Right lobe of liver (tissue), 6 donors: ENCODE results near the gene YTHDC1. TPM values are rescaled to one million over a fixed set of nuclear protein-coding genes. Genes with fewer than 3 reads are reported as not detected.

Experiments used
- ATAC-seq, 4 donors: fragments of 200-7000 bp; cut with Tn5 transposase; one replicate each; pipeline ENCODE4 v1.9.1; 2020; ENCODE audit warnings: mild to moderate bottlenecking in 4 of 4, moderate library complexity in 4 of 4
- DNase-seq, 3 donors: peaks; one replicate each; pipeline ENCODE4 v3.0.0-alpha.2; 2020
- H3K27ac ChIP-seq, 3 donors: fragments of 200-600 bp; one replicate each; pipeline ENCODE4 v1.8.0; 2022
- H3K27me3 ChIP-seq, 2 donors: fragments of 200-600 bp; one replicate each; pipeline ENCODE4 v1.8.0; 2022
- H3K36me3 ChIP-seq, 4 donors: fragments of 200-600 bp; sonication (generic) in 1 of 4; one replicate each; pipeline versions ENCODE4 v1.5.1 to v1.8.0; 2017 to 2022; ENCODE audit warnings: control low read depth in 1 of 4
- H3K4me1 ChIP-seq, 4 donors: fragments of 200-600 bp; sonication (generic) in 1 of 4; one replicate each; pipeline versions ENCODE4 v1.5.1 to v1.8.0; 2017 to 2022; ENCODE audit warnings: control low read depth in 1 of 4
- H3K4me3 ChIP-seq, 3 donors: fragments of 200-600 bp; one replicate each; pipeline ENCODE4 v1.8.0; 2022
- H3K9me3 ChIP-seq, 4 donors: fragments of 200-600 bp; sonication (generic) in 1 of 4; one replicate each; pipeline versions ENCODE4 v1.5.1 to v1.8.0; 2017 to 2022; ENCODE audit warnings: control low read depth in 1 of 4
- POLR2A ChIP-seq: fragments of 450-650 bp; IDR thresholded peaks from one replicate; pipeline ENCODE4 v1.6.1; 2017; ENCODE audit warnings: antibody characterized with exemption, mild to moderate bottlenecking
- WGBS: methylation state at CpG from one replicate; pipeline ENCODE4 v1.1.6; 2018; ENCODE audit warnings: low coverage, low lambda C conversion rate; ENCODE audit not compliant: insufficient coverage; ENCODE audit errors: missing lambda C conversion rate; 5-methylcytosine and 5-hydroxymethylcytosine counted together
- intact Hi-C, 2 donors: fragments of 100-400 bp; cut with DNase I; formaldehyde crosslinking; loops; one replicate each; pipeline versions ENCODE4 v1.11.2 to v1.14.1; 2022
- total RNA-seq, 6 experiments: library from RNA; depleted of rRNA in 2 of 6; stranded (reverse); fragments of >200 nt in 2 of 6; fragmentation: NEBNext Ultra II Directional in 3 of 6; extraction: Animal tissue kit (Norgen Biotek cat#: 25700) in 3 of 6; gene quantifications; one replicate each; pipeline versions ENCODE4 v1.1.0 to v1.2.4, GENCODE V29; 2016 to 2023
- TF ChIP-seq, protein P1 (sequence below), 4 donors: fragments of 200-600 bp in 3 of 4; fragments of 450-650 bp in 1 of 4; IDR thresholded peaks; one replicate each; pipeline versions ENCODE4 v1.5.1 to v1.8.0; 2016 to 2022; ENCODE audit warnings: antibody characterized with exemption in 4 of 4, mild to moderate bottlenecking in 2 of 4
- donor health status: DM: no; HTN: yes; CAD: no.
- donor health status: DM: no; HTN: no; CAD: no.
- donor health status: DM: no; HTN: no; CAD: no.
- donor health status: DM: no; HTN: yes; CAD: no.
- donor health status: DM: no; HTN: yes; CAD: no.

YTHDC1 gene
- total RNA-seq, 6 experiments from 2014 or later: 15.5 to 32.9 (median 26.0) TPM

- no peaks in the 10 kb centered on the region for H3K36me3 ChIP-seq
- H3K27ac ChIP-seq: peak overlapping the region; percentile 98 to 99 (median 99)
- TF ChIP-seq, protein P1, sequence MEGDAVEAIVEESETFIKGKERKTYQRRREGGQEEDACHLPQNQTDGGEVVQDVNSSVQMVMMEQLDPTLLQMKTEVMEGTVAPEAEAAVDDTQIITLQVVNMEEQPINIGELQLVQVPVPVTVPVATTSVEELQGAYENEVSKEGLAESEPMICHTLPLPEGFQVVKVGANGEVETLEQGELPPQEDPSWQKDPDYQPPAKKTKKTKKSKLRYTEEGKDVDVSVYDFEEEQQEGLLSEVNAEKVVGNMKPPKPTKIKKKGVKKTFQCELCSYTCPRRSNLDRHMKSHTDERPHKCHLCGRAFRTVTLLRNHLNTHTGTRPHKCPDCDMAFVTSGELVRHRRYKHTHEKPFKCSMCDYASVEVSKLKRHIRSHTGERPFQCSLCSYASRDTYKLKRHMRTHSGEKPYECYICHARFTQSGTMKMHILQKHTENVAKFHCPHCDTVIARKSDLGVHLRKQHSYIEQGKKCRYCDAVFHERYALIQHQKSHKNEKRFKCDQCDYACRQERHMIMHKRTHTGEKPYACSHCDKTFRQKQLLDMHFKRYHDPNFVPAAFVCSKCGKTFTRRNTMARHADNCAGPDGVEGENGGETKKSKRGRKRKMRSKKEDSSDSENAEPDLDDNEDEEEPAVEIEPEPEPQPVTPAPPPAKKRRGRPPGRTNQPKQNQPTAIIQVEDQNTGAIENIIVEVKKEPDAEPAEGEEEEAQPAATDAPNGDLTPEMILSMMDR (IDR thresholded peaks at IDR 0.05): no peak
- TF ChIP-seq POLR2A: no peak
- peak; percentile 3 to 58 (median 50) for ATAC-seq
- 0% methylated on average over 14 of the region's 14 CpGs for WGBS
- intact Hi-C loops: no loop called here
- peak in 1 of 3 donors; percentile 40 for DNase-seq
- no peaks in the 10 kb centered on the region for H3K27me3 ChIP-seq
- peak overlapping the region; percentile 84 to 91 (median 90) for H3K4me3 ChIP-seq
- H3K4me1 ChIP-seq: peaks cover 0 to 33% (median 5%) of the 10 kb centered on the region in 4 donors
- no peaks in the 10 kb centered on the region for H3K9me3 ChIP-seq
Measured at GRCh38 chr4:68349279-68349648, 626 bp downstream of the YTHDC1 start.

GRCh38 chr4:68348577-68348976 lies 1.3 kb downstream of the YTHDC1 start:
- intact Hi-C loops: no loop called here
- Histone ChIP-seq H3K9me3 (no peaks in the 10 kb centered on the region), H3K4me3 (peak overlapping the region; percentile 84 to 91 (median 90)), H3K4me1 (peaks cover 0 to 38% (median 5%) of the 10 kb centered on the region in 4 donors), H3K27me3 (no peaks in the 10 kb centered on the region), H3K36me3 (no peaks in the 10 kb centered on the region), H3K27ac (peak overlapping the region; percentile 98 to 99 (median 99))
- no peak for TF ChIP-seq POLR2A
- TF ChIP-seq, protein P1 (IDR thresholded peaks at IDR 0.05): no peak
- ATAC-seq (no peak), DNase-seq (no peak)
- WGBS: 2% methylated on average over 4 of the region's 4 CpGs

DNA sequence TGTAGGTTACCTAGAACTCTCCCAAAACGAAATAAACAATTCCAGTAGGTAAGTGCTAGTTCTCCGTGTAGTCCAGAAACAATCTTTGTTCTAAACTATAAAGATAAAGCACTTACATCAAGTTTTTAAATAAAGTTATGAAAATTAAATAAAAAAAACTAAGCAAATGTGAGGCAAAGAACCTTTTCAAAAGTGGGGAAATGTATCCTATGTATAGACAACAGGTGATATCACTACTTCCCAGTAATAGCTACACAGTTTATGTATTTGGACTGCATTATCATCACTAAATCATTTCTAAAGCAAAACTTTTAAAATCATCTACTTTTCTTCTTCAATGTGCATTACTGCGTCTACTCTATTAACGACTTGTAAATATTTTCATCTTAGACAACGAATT lies 2.0 kb downstream of the YTHDC1 start:
- DNase-seq: no peak
- Histone ChIP-seq H3K4me1 (peaks cover 0 to 44% (median 5%) of the 10 kb centered on the region in 4 donors), H3K27ac (no peak overlapping the region), H3K4me3 (peak overlapping the region; percentile 84 to 91 (median 90)), H3K36me3 (no peaks in the 10 kb centered on the region), H3K9me3 (no peaks in the 10 kb centered on the region), H3K27me3 (no peaks in the 10 kb centered on the region)
- TF ChIP-seq POLR2A: no peak
- TF ChIP-seq, protein P1 (IDR thresholded peaks at IDR 0.05): no peak
- intact Hi-C loops: no loop called here
- WGBS: 11% methylated on average over 5 of the region's 5 CpGs
- ATAC-seq: no peak

DNA sequence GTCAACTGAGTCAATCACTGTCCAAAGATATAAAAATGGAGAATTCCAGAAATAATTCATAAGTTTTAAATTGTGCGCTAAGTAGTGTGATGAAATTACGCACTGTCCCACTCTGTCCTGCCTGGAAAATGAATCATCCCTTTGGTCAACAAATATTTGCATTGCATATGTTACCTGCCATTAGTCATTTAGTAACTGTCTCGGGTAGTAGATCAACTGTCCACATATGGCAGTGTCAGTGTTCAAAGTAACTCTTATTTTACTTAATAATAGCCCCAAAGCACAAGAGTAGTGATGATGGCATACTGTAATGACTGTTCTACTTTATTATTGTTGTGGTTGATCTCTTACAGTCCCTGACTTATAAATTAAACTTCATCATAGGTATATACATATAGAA lies 3.4 kb downstream of the YTHDC1 start:
- intact Hi-C loops: no loop called here
- Histone ChIP-seq H3K4me1 (peaks cover under 1 to 57% (median 7%) of the 10 kb centered on the region in 4 donors), H3K36me3 (no peaks in the 10 kb centered on the region), H3K27ac (no peak overlapping the region), H3K9me3 (no peaks in the 10 kb centered on the region), H3K4me3 (no peak overlapping the region), H3K27me3 (no peaks in the 10 kb centered on the region)
- ATAC-seq (no peak), DNase-seq (no peak)
- 81% methylated on average over 3 of the region's 3 CpGs for WGBS
- TF ChIP-seq, protein P1 (IDR thresholded peaks at IDR 0.05): no peak
- no peak for TF ChIP-seq POLR2A

- WGBS: 95% methylated on average over 4 of the region's 5 CpGs
- Histone ChIP-seq H3K9me3 (no peaks in the 10 kb centered on the region), H3K36me3 (no peaks in the 10 kb centered on the region), H3K4me1 (peaks cover 3 to 72% (median 8%) of the 10 kb centered on the region in 4 donors), H3K4me3 (no peak overlapping the region), H3K27ac (no peak overlapping the region), H3K27me3 (no peaks in the 10 kb centered on the region)
- intact Hi-C loops: no loop called here
- ATAC-seq (no peak), DNase-seq (no peak)
- TF ChIP-seq, protein P1 (IDR thresholded peaks at IDR 0.05): no peak
- TF ChIP-seq POLR2A: no peak
Measured at GRCh38 chr4:68344785-68345184, 5.1 kb downstream of the YTHDC1 start.
